VCaP (cell line): Measurements from ENCODE around the gene TLL1.

Source experiments
- H3K27ac ChIP-seq: fragments of 450-650 bp; 2 replicates; pipeline ENCODE4 v1.5.1; 2017
- TF ChIP-seq, protein P1 (sequence below): fragments of 450-650 bp; conservative IDR thresholded peaks from 2 replicates; pipeline ENCODE4 v1.5.1; 2017; ENCODE audit warnings: mild to moderate bottlenecking, moderate library complexity

The TLL1 gene

DNA sequence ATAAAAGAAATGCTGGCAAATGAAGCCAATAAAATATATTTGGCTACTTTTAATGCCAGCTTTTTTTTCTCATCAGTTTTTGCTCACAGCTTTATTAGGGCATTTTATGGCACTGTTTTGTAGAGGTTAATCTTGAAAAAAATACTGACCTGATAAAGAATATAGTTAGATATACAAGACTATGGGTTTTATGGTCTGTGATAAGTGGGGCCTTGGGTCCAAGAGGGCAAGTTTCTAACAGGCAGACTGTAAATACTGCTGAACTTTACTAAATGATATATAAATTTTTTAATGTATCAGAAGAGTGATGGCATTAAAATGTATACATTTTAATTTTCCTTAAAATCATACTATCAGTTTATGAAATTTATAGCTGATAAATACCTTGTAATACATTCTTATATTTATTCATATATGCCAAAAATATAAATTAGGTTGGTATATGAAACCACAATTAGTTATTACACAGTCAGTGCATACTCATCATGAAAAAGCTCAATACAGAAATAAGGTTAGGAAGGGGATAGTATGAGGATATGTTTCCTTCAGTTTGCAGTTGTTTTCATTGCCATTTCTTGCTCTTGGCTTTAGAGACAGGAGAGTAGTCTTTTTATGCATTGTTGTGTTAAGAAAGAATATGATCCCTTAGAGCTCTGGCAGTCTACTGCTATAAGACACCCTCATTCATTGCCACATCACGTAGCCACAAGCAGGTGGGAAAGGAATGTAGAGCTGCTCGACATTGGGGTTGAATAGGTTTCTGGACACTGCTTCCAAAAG, 146.6 kb downstream of the TLL1 start:
- TF ChIP-seq, protein P1, sequence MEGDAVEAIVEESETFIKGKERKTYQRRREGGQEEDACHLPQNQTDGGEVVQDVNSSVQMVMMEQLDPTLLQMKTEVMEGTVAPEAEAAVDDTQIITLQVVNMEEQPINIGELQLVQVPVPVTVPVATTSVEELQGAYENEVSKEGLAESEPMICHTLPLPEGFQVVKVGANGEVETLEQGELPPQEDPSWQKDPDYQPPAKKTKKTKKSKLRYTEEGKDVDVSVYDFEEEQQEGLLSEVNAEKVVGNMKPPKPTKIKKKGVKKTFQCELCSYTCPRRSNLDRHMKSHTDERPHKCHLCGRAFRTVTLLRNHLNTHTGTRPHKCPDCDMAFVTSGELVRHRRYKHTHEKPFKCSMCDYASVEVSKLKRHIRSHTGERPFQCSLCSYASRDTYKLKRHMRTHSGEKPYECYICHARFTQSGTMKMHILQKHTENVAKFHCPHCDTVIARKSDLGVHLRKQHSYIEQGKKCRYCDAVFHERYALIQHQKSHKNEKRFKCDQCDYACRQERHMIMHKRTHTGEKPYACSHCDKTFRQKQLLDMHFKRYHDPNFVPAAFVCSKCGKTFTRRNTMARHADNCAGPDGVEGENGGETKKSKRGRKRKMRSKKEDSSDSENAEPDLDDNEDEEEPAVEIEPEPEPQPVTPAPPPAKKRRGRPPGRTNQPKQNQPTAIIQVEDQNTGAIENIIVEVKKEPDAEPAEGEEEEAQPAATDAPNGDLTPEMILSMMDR: no peak
- H3K27ac ChIP-seq: no peak overlapping the region

DNA sequence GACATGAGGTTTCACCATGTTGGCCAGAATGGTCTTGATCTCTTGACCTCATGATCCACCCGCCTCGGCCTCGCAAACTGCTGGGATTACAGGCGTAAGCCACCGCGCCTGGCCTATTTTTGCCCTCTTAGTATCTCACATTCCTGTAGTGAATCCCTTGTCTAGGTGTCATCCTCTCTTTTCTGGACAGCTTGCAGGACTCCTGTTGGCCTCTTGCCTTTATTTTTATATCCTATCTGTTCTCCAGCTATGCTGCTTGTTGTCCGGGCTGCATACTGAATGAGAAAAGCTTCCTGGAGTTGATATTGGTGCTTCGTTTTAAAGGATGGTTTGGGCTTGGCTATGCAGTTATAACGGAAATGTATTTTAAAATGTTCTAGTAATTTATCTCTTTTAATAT, 148.6 kb downstream of the TLL1 start:
- TF ChIP-seq, protein P1: no peak
- H3K27ac ChIP-seq: no peak overlapping the region

DNA sequence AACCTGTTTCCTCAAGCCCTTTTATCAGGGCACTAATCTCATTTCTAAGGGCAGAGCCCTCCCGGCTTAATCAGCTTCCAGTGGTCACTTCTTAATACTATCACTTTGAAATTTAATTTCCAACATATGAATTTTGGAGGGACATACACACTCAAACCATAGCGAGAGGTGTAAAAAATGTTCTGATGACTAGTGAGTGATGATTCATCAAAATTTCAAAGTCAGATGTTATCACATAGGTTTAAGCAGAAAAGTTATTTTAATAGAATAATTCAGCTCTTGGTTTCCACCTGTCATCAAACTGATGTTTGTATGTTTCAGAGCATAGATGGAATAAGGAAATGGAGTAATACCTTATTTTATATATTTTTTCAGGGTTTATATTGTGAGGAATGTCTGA, 161.9 kb downstream of the TLL1 start:
- H3K27ac ChIP-seq: no peak overlapping the region
- TF ChIP-seq, protein P1: no peak

DNA sequence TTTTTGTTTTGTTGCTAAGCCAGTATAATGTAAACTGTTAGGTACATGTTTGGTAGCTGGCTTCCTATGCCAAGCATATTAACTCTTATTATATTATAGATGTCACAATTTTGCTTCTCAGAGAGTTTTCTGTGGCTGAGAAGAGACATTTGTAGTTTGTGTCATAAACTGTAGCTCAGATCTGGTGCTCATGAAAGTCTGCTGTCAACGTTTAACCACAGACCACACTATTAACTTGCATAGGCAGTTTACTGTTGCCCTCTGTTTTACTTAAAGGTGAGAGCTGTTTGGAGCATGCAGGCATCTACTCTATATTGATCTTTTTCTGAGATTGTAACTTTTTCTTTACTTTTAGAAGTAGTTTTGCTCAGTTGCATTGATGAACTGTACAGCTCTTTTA, 166.8 kb downstream of the TLL1 start:
- TF ChIP-seq, protein P1: no peak
- no peak overlapping the region for H3K27ac ChIP-seq

DNA sequence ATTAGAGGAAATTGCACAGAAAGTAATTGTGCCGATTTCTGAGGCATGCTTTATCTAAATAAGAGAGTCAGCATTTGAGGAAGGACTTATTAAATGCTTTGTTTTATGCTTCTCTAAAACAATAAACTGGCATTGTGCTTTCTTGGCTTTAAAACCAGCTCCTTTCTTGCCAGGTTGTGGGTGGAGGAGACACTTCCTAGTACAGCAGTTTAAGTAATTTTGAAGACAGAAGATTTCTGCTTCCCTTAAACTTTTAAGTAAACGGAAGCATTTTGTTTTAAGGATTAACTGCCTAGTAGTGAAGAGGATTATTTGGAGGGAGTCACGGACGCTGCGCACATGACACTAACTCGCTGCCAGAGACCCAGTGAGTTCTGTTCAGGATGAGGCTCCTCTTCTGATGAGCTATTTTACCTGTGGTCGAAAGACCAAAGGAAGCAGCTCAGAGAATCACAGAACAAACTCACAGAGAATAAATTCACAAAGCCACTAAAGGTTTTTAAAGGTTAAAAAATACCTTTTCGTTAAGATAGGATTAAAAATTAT, 169.5 kb downstream of the TLL1 start:
- TF ChIP-seq, protein P1: no peak
- H3K27ac ChIP-seq: no peak overlapping the region

DNA sequence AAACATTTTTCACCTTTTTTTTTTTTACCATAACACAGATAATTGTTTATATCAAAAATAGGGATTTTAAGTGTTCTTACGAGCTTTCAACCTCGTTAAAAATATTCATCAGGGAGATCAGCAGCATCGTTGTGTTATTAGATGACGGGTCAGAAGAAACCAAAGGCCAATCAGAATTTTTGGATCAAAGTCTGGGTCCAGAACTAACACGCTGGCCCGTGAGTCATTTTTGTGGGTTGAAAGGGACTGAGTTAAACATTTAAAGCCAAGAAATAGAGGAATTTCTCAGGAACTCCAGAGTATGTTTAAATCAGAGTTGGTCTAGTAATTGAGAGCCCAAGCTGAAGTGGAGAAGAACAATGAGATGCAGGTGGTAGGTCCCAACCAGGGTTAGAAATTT, 170.8 kb downstream of the TLL1 start:
- TF ChIP-seq, protein P1: no peak

DNA sequence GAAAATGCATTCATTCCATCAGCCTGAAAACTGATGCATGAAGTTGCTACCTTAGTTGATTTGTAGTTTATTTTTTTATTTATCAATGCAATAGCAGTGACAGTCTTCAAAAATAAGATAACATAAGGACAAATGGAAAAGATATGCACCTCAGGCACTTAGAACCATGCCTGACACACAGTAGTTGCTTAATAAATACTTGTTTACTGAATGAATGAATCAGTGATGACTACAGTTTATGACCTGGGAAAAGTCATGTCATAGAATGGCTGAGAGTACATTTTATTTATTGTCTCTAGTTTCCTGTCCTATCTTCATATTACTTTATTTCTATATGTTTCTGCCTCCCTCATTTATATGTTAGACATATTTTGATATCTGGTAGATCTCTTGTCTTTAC, 171.8 kb downstream of the TLL1 start:
- TF ChIP-seq, protein P1: no peak
- no peak overlapping the region for H3K27ac ChIP-seq

More for the DNA sequence above, 170.8 kb downstream of the TLL1 start:
- no peak overlapping the region for H3K27ac ChIP-seq
